ENCODE measurements around the gene HNRNPL. TPM values are rescaled to one million over a fixed set of nuclear protein-coding genes. Genes with fewer than 3 reads are reported as not detected.

HNRNPL gene
- total and polyA plus RNA-seq, 10 of the 15 experiments (the other 5 are each of a cell fraction or from before 2014, with no cell fraction given) = 32.5 to 512 (median 306) TPM

DNA sequence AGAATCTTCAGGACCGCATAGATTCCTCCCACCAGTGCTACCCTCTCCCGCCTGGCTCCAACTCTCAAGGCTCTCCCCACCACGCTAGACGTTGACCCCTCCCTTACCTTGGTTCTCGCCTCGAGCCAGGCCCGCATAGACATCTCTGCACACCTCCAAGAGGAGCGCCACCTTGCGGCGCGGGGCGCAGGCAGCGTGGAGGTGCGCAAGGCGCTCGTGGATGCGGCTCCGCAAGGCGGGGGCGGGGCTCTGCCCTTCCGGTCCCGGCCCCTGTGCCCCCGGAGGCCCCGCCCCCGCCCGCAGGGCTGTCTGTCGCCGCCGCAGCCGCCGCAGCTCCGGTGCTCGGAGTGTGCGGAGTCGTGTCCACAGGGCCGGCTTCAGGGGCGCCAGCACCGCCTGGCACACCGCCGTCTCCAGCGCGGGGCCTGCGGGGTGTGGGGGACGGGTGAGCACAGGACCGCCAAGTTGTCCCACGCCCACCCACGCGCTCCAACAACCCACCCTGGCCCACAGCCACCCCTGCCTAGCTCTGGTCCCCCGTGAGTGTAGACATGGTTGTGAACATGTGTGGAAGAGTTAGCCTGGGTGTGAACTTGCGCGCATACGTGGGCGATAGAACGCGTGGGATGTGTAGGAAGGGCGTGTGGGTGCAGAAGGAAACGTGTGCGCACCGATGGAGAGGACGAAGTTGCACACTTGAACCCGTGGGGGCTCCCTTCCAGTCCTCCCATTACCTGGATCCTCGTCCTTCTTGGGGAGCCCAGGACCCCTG lies 20.2 kb upstream of the HNRNPL start (continued):
- TF ChIP-seq, protein P1, sequence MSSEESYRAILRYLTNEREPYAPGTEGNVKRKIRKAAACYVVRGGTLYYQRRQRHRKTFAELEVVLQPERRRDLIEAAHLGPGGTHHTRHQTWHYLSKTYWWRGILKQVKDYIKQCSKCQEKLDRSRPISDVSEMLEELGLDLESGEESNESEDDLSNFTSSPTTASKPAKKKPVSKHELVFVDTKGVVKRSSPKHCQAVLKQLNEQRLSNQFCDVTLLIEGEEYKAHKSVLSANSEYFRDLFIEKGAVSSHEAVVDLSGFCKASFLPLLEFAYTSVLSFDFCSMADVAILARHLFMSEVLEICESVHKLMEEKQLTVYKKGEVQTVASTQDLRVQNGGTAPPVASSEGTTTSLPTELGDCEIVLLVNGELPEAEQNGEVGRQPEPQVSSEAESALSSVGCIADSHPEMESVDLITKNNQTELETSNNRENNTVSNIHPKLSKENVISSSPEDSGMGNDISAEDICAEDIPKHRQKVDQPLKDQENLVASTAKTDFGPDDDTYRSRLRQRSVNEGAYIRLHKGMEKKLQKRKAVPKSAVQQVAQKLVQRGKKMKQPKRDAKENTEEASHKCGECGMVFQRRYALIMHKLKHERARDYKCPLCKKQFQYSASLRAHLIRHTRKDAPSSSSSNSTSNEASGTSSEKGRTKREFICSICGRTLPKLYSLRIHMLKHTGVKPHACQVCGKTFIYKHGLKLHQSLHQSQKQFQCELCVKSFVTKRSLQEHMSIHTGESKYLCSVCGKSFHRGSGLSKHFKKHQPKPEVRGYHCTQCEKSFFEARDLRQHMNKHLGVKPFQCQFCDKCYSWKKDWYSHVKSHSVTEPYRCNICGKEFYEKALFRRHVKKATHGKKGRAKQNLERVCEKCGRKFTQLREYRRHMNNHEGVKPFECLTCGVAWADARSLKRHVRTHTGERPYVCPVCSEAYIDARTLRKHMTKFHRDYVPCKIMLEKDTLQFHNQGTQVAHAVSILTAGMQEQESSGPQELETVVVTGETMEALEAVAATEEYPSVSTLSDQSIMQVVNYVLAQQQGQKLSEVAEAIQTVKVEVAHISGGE (CRISPR knock-in tag; IDR thresholded peaks at IDR 0.05) = no peak
- peak; percentile 91 for TF ChIP-seq SMARCA5 (IDR thresholded peaks at IDR 0.05)
- TF ChIP-seq, protein P2, sequence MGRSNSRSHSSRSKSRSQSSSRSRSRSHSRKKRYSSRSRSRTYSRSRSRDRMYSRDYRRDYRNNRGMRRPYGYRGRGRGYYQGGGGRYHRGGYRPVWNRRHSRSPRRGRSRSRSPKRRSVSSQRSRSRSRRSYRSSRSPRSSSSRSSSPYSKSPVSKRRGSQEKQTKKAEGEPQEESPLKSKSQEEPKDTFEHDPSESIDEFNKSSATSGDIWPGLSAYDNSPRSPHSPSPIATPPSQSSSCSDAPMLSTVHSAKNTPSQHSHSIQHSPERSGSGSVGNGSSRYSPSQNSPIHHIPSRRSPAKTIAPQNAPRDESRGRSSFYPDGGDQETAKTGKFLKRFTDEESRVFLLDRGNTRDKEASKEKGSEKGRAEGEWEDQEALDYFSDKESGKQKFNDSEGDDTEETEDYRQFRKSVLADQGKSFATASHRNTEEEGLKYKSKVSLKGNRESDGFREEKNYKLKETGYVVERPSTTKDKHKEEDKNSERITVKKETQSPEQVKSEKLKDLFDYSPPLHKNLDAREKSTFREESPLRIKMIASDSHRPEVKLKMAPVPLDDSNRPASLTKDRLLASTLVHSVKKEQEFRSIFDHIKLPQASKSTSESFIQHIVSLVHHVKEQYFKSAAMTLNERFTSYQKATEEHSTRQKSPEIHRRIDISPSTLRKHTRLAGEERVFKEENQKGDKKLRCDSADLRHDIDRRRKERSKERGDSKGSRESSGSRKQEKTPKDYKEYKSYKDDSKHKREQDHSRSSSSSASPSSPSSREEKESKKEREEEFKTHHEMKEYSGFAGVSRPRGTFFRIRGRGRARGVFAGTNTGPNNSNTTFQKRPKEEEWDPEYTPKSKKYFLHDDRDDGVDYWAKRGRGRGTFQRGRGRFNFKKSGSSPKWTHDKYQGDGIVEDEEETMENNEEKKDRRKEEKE (IDR thresholded peaks at IDR 0.05) = no peak
- peak; percentile 55 for TF ChIP-seq RELA (IDR thresholded peaks at IDR 0.05; ENCODE audit: borderline replicate concordance, partially characterized antibody)
- TF ChIP-seq, protein P3, sequence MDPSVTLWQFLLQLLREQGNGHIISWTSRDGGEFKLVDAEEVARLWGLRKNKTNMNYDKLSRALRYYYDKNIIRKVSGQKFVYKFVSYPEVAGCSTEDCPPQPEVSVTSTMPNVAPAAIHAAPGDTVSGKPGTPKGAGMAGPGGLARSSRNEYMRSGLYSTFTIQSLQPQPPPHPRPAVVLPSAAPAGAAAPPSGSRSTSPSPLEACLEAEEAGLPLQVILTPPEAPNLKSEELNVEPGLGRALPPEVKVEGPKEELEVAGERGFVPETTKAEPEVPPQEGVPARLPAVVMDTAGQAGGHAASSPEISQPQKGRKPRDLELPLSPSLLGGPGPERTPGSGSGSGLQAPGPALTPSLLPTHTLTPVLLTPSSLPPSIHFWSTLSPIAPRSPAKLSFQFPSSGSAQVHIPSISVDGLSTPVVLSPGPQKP (IDR thresholded peaks at IDR 0.05; ENCODE audit: low read depth, low read length) = peak; percentile 76
- no peak for TF ChIP-seq ZBED1 (IDR thresholded peaks at IDR 0.05; ENCODE audit: borderline replicate concordance)
- no peak for TF ChIP-seq PAX5 (IDR thresholded peaks at IDR 0.05; ENCODE audit: borderline replicate concordance, low read depth, low read length)
- peak; percentile 71 for TF ChIP-seq MXI1 (IDR thresholded peaks at IDR 0.05; ENCODE audit: low read depth, low read length)
- no peak for TF ChIP-seq TBL1XR1 (IDR thresholded peaks at IDR 0.05; ENCODE audit: low read depth, low read length)
- peak; percentile 78 for TF ChIP-seq YY1 (IDR thresholded peaks at IDR 0.05; ENCODE audit: low read depth, low read length)
- TF ChIP-seq DPF2 (IDR thresholded peaks at IDR 0.05) = peak; percentile 69; the same call in 1 of the 2 replicates
- peak; percentile 81 to 88 for TF ChIP-seq BHLHE40 (IDR thresholded peaks at IDR 0.05; ENCODE audit: borderline replicate concordance in 1 of 2, low read depth in 2 of 2, low read length in 1 of 2)
- TF ChIP-seq CHD2 (IDR thresholded peaks at IDR 0.05; ENCODE audit: borderline replicate concordance, low read depth, low read length) = peak; percentile 65; the same call in 1 of the 2 replicates
- TF ChIP-seq SMC3 (IDR thresholded peaks at IDR 0.05; ENCODE audit: borderline replicate concordance, low read length) = peak; percentile 77
- TF ChIP-seq ATF7 (IDR thresholded peaks at IDR 0.05; ENCODE audit: low read depth) = no peak
- TF ChIP-seq TCF3 (IDR thresholded peaks at IDR 0.05; ENCODE audit: borderline replicate concordance, insufficient read depth, low read depth, low read length) = no peak
- 0 out of 2 replicates have a peak, but pooled peaks have one; percentile 45 for TF ChIP-seq STAT1 (conservative IDR thresholded peaks at IDR 0.05)
